SH-SY5Y (cell line): ENCODE data around the gene IMPG1.

Experiments used
- GATA2 ChIP-seq: IDR thresholded peaks from 2 replicates; pipeline ENCODE4 v1.6.1; 2011; ENCODE audit warnings: mild to moderate bottlenecking, low read depth, low read length
- GATA3 ChIP-seq: IDR thresholded peaks from 2 replicates; pipeline ENCODE4 v1.6.1; 2011; ENCODE audit warnings: low read depth, mild to moderate bottlenecking, low read length, moderate library complexity

DNA sequence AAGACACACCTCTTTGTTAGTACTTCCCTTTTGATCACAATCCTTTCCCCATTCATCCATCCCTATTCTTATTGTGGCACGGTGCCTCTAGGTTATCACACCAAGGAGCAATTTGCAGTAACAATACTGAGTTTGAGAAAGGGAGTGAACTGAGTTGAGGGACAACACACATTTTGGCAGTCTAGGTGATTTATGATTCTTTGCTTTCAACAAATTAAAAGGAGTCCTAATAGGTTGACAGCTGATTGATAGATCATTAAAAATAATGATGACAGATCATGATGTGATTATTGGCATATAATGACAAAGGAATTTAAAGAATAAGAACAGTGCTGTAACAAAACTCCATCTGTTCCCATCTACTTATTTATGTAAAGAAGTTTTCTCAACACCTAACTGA, 36.7 kb downstream of the IMPG1 start:
- no peak for TF ChIP-seq GATA2
- TF ChIP-seq GATA3: no peak
